ENCODE measurements around the gene TIGD6. TPM values are rescaled to one million over a fixed set of nuclear protein-coding genes. Genes with fewer than 3 reads are reported as not detected.
A peak's percentile ranks its signal among the peaks of the same experiment; 100 is the strongest.

TIGD6 gene
- total RNA-seq, 1 donor from 2014 or later: 4.1 TPM

- H3K4me3 ChIP-seq (ENCODE audit: low read depth, low read length): no peak overlapping the region
- no peaks in the 10 kb centered on the region for H3K36me3 ChIP-seq (ENCODE audit: control insufficient read depth, insufficient read depth, low read length)
- no peak for TF ChIP-seq CTCF (IDR thresholded peaks at IDR 0.05; ENCODE audit: insufficient read depth, low read length, poor library complexity, severe bottlenecking)
- DNase-seq (ENCODE audit: low read depth): no peak
- no peaks in the 10 kb centered on the region for H3K27me3 ChIP-seq (ENCODE audit: control insufficient read depth, insufficient read depth, low read length)
Measured at GRCh38 chr5:149966946-149967345, 33.5 kb downstream of the TIGD6 start.

- no peaks in the 10 kb centered on the region for H3K27me3 ChIP-seq (ENCODE audit: control insufficient read depth, insufficient read depth, low read length)
- no peak for TF ChIP-seq CTCF (IDR thresholded peaks at IDR 0.05; ENCODE audit: insufficient read depth, low read length, poor library complexity, severe bottlenecking)
- H3K36me3 ChIP-seq (ENCODE audit: control insufficient read depth, insufficient read depth, low read length): no peaks in the 10 kb centered on the region
- no peak overlapping the region for H3K4me3 ChIP-seq (ENCODE audit: low read depth, low read length)
- DNase-seq (ENCODE audit: low read depth): no peak
Measured at GRCh38 chr5:149963729-149964128, 36.7 kb downstream of the TIGD6 start.

GRCh38 chr5:149962601-149963300, 37.7 kb downstream of the TIGD6 start:
- no peak overlapping the region for H3K4me3 ChIP-seq (ENCODE audit: low read depth, low read length)
- DNase-seq (ENCODE audit: low read depth): no peak
- TF ChIP-seq CTCF (IDR thresholded peaks at IDR 0.05; ENCODE audit: insufficient read depth, low read length, poor library complexity, severe bottlenecking): no peak
- no peaks in the 10 kb centered on the region for H3K36me3 ChIP-seq (ENCODE audit: control insufficient read depth, insufficient read depth, low read length)
- H3K27me3 ChIP-seq (ENCODE audit: control insufficient read depth, insufficient read depth, low read length): no peaks in the 10 kb centered on the region

GRCh38 chr5:149961957-149962409, 38.5 kb downstream of the TIGD6 start:
- H3K36me3 ChIP-seq (ENCODE audit: control insufficient read depth, insufficient read depth, low read length): no peaks in the 10 kb centered on the region
- no peak for DNase-seq (ENCODE audit: low read depth)
- peak overlapping the region; percentile 77 for H3K4me3 ChIP-seq (ENCODE audit: low read depth, low read length)
- H3K27me3 ChIP-seq (ENCODE audit: control insufficient read depth, insufficient read depth, low read length): no peaks in the 10 kb centered on the region
- peak; percentile 55 for TF ChIP-seq CTCF (IDR thresholded peaks at IDR 0.05; ENCODE audit: insufficient read depth, low read length, poor library complexity, severe bottlenecking)

GRCh38 chr5:149961186-149961685, 39.2 kb downstream of the TIGD6 start:
- no peaks in the 10 kb centered on the region for H3K27me3 ChIP-seq (ENCODE audit: control insufficient read depth, insufficient read depth, low read length)
- H3K36me3 ChIP-seq (ENCODE audit: control insufficient read depth, insufficient read depth, low read length): no peaks in the 10 kb centered on the region
- TF ChIP-seq CTCF (IDR thresholded peaks at IDR 0.05; ENCODE audit: insufficient read depth, low read length, poor library complexity, severe bottlenecking): no peak
- no peak for DNase-seq (ENCODE audit: low read depth)
- peak overlapping the region; percentile 77 for H3K4me3 ChIP-seq (ENCODE audit: low read depth, low read length)
